Measurements from ENCODE around the gene TRAPPC12. TPM values are rescaled to one million over a fixed set of nuclear protein-coding genes. Genes with fewer than 3 reads are reported as not detected.
A peak's percentile ranks its signal among the peaks of the same experiment; 100 is the strongest.
"Not testable (repeated sequence)": the region's sequence is repeated elsewhere in the genome, so short reads cannot be mapped to it uniquely, and the experiment has no call there.

The TRAPPC12 gene
- total RNA-seq, 1 donor from 2014 or later, result 71.0 TPM

GRCh38 chr2:3490191-3491170 lies 111.0 kb downstream of the TRAPPC12 start:
- peaks cover 21% of the 10 kb centered on the region for H3K4me1 Mint-ChIP-seq (ENCODE audit: low read depth)
- no peaks in the 10 kb centered on the region for H3K9me3 Mint-ChIP-seq (ENCODE audit: low read depth)
- no peak overlapping the region for H3K27ac Mint-ChIP-seq (ENCODE audit: unreplicated experiment)
- H3K4me3 Mint-ChIP-seq (ENCODE audit: unreplicated experiment), result no peak overlapping the region
- no peaks in the 10 kb centered on the region for H3K27me3 Mint-ChIP-seq (ENCODE audit: low read depth)
- DNase-seq (ENCODE audit: low spot score), result peak; percentile 80
- no peak for TF ChIP-seq CTCF (IDR thresholded peaks at IDR 0.05)
- peaks cover 4% of the 10 kb centered on the region for H3K36me3 Mint-ChIP-seq (ENCODE audit: low read depth)

GRCh38 chr2:3491306-3491705 lies 111.8 kb downstream of the TRAPPC12 start:
- Mint-ChIP-seq H3K4me3 (ENCODE audit: unreplicated experiment) (no peak overlapping the region), H3K9me3 (ENCODE audit: low read depth) (no peaks in the 10 kb centered on the region), H3K36me3 (ENCODE audit: low read depth) (peaks cover 10% of the 10 kb centered on the region), H3K27ac (ENCODE audit: unreplicated experiment) (no peak overlapping the region), H3K4me1 (ENCODE audit: low read depth) (peaks cover 21% of the 10 kb centered on the region), H3K27me3 (ENCODE audit: low read depth) (no peaks in the 10 kb centered on the region)
- TF ChIP-seq CTCF (IDR thresholded peaks at IDR 0.05), result no peak
- DNase-seq (ENCODE audit: low spot score), result no peak

GRCh38 chr2:3491716-3492474 lies 112.4 kb downstream of the TRAPPC12 start:
- H3K4me3 Mint-ChIP-seq (ENCODE audit: unreplicated experiment), result no peak overlapping the region
- peaks cover 11% of the 10 kb centered on the region for H3K36me3 Mint-ChIP-seq (ENCODE audit: low read depth)
- no peaks in the 10 kb centered on the region for H3K27me3 Mint-ChIP-seq (ENCODE audit: low read depth)
- no peak for TF ChIP-seq CTCF (IDR thresholded peaks at IDR 0.05)
- no peaks in the 10 kb centered on the region for H3K9me3 Mint-ChIP-seq (ENCODE audit: low read depth)
- no peak overlapping the region for H3K27ac Mint-ChIP-seq (ENCODE audit: unreplicated experiment)
- DNase-seq (ENCODE audit: low spot score), result peak; percentile 72
- H3K4me1 Mint-ChIP-seq (ENCODE audit: low read depth), result peaks cover 21% of the 10 kb centered on the region

- Mint-ChIP-seq H3K36me3 (ENCODE audit: low read depth) (peaks cover 14% of the 10 kb centered on the region), H3K27ac (ENCODE audit: unreplicated experiment) (peak overlapping the region; percentile 85), H3K4me1 (ENCODE audit: low read depth) (peaks cover 21% of the 10 kb centered on the region)
- H3K4me3 Mint-ChIP-seq (ENCODE audit: unreplicated experiment); H3K27me3 Mint-ChIP-seq (ENCODE audit: low read depth); DNase-seq (ENCODE audit: low spot score); H3K9me3 Mint-ChIP-seq (ENCODE audit: low read depth): not testable (repeated sequence)
Measured at GRCh38 chr2:3492475-3492787, 112.9 kb downstream of the TRAPPC12 start.

- Mint-ChIP-seq H3K9me3 (ENCODE audit: low read depth) (no peaks in the 10 kb centered on the region), H3K27me3 (ENCODE audit: low read depth) (no peaks in the 10 kb centered on the region), H3K4me3 (ENCODE audit: unreplicated experiment) (peak overlapping the region; percentile 42), H3K4me1 (ENCODE audit: low read depth) (peaks cover 21% of the 10 kb centered on the region), H3K27ac (ENCODE audit: unreplicated experiment) (peak overlapping the region; percentile 85), H3K36me3 (ENCODE audit: low read depth) (peaks cover 17% of the 10 kb centered on the region)
- TF ChIP-seq CTCF (IDR thresholded peaks at IDR 0.05), result no peak
- DNase-seq (ENCODE audit: low spot score), result peak; percentile 86
Measured at GRCh38 chr2:3492951-3493614, 113.6 kb downstream of the TRAPPC12 start.
